CMK (cell line): ENCODE measurements around the gene HLA-DMA.

Experiments used
- DNase-seq: peaks from one replicate; pipeline ENCODE4 v3.0.0-alpha.2; 2010; ENCODE audit warnings: low read depth

HLA-DMA gene

GRCh38 chr6:32952817-32953739 lies at the start of gene HLA-DMA:
Gene HLA-DMA (minus strand): TSS chr6:32953097. CDS start chr6:32953036, 61 bp downstream.
- peak; percentile 90 for DNase-seq

- DNase-seq: no peak
Observed at GRCh38 chr6:33001685-33002084, 48.8 kb upstream of the HLA-DMA start.

- no peak for DNase-seq
Observed at GRCh38 chr6:33000055-33000454, 47.2 kb upstream of the HLA-DMA start.

GRCh38 chr6:32995448-32995847 lies 42.6 kb upstream of the HLA-DMA start:
- DNase-seq: no peak

GRCh38 chr6:32993363-32993973 lies 40.6 kb upstream of the HLA-DMA start:
- no peak for DNase-seq

GRCh38 chr6:32991972-32992371 lies 39.1 kb upstream of the HLA-DMA start:
- no peak for DNase-seq

GRCh38 chr6:32989368-32989767 lies 36.5 kb upstream of the HLA-DMA start:
- no peak for DNase-seq

- no peak for DNase-seq
Observed at GRCh38 chr6:32984622-32985389, 31.9 kb upstream of the HLA-DMA start.

GRCh38 chr6:32983964-32984621 lies 31.2 kb upstream of the HLA-DMA start:
- DNase-seq: no peak

GRCh38 chr6:32983493-32983848 lies 30.6 kb upstream of the HLA-DMA start:
- DNase-seq: no peak

- no peak for DNase-seq
Observed at GRCh38 chr6:32982702-32983492, 30.0 kb upstream of the HLA-DMA start.

GRCh38 chr6:32982084-32982701 lies 29.3 kb upstream of the HLA-DMA start:
- no peak for DNase-seq

GRCh38 chr6:32980488-32981038 lies 27.7 kb upstream of the HLA-DMA start:
- no peak for DNase-seq

- DNase-seq: no peak
Observed at GRCh38 chr6:32979720-32980487, 27.0 kb upstream of the HLA-DMA start.

- no peak for DNase-seq
Observed at GRCh38 chr6:32977953-32978324, 25.0 kb upstream of the HLA-DMA start.

GRCh38 chr6:32977272-32977952 lies 24.5 kb upstream of the HLA-DMA start:
- DNase-seq: no peak

- no peak for DNase-seq
Observed at GRCh38 chr6:32976334-32977069, 23.6 kb upstream of the HLA-DMA start.

GRCh38 chr6:32975886-32976285 lies 23.0 kb upstream of the HLA-DMA start:
- DNase-seq: no peak
